Measurements from ENCODE around the gene FAM107B. TPM values are rescaled to one million over a fixed set of nuclear protein-coding genes. Genes with fewer than 3 reads are reported as not detected.

FAM107B gene
- total RNA-seq, 1 experiment from 2014 or later = 18.2 TPM

DNA sequence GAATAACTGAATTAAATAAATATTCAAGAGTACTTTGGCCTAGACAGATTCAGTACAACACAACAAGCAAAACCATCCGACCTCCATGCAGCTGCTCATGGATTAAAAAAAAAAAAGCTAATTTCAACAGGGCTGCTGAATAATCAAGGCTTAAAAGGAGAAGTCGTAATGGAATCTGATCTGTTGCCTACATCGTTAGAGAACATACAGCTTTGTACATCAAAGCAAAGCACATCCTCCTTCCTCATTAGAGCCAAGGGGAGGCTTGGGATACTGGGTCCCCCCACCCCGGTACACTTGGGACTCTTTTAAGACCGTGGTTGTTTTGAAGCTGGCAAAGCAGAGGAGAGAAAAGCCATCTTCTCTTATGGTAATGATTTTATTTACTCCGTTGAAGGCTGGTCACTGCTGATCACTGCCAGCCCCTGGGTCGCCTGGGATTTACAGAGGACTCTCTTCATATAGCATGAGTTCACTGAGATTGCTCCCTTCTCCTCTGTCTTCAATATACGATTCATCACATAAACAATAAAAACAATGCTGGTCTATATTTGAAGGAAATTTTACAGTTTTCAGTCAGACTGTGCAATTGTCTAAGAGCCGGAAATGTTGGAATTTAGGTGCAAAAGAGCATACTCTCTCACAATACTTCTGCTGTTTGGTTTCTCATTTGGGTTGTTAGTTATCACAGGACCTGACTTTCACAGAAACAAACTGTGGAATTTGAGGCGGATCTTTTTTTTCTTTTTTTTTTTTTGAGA lies 148.8 kb downstream of the FAM107B start:
- DNase-seq (ENCODE audit: low spot score) = no peak

DNA sequence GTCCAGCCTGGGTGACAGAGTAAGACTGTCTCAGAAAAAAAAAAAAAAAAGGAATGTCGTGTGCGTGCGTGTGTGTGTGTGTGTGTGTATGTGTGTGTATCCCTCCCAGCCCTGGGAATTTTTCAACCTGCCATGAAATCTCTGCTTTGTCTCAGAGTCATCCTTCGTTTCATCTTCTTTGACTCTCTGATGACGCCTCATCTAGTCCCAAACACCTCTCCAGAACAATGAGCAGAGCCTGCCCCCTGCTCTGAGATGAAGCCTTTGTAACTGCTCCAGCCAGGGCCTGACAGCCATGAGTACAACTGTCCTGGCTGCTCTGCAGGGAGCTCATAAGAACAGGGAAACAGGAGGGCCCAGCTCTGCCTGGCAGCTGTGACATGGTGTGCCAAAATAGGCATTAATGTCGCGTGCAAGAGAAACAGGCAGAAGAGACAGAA lies 149.5 kb downstream of the FAM107B start:
- DNase-seq (ENCODE audit: low spot score) = no peak

DNA sequence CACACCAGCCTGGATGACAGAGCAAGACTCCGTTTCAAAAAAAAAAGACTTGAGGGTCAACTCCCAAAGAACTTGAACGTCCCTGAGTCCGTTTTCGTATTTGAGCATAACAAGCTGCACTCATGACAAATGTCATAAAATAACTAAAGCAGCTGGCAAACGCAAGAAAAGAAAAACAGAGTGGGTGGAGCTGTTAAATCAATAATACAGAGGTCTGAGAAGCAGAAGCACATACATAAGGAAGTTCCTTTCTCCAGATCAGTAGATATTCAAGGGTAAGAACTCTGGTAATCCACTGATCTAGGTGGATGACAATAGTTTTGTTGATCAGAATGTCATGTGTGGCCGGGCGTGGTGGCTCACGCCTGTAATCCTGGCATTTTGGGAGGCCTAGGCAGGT lies 150.1 kb downstream of the FAM107B start:
- no peak for DNase-seq (ENCODE audit: low spot score)

DNA sequence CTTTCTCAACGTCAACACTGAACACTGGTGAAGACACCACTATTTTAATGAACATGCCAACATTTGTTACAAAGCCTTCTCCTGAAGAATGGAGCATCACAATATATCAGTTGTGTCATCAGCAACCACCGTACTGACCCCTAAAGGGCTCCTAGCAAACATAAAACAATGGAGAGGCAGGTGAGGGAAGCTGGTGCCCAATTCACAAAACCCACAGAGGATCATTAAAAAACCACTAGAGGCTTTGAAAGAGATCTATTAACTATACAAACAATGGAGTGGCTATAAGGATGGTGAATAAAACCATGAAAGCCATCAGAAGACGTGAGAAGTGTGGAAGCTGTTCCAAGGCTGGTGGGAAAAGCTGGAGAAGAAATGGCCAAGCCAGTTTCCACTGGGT lies 150.8 kb downstream of the FAM107B start:
- DNase-seq (ENCODE audit: low spot score) = no peak

DNA sequence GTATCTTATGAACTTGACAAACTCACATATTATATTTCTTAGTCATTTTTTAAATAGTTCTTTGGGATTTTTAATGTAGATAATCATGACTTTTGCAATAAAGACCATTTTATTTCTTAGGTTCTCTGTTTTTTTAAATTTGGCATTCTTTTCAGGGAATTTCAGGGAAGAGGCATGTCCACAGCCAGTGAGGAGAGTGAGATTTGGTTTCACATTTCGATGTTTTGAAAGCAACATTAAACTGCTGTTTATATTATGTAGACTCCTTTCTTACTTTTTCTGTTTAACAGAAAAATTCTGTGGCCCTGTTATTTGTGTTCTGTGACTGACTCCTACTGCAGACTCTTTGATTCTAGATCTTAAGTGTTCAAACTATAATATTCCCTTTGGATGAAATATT lies 153.7 kb downstream of the FAM107B start:
- no peak for DNase-seq (ENCODE audit: low spot score)

DNA sequence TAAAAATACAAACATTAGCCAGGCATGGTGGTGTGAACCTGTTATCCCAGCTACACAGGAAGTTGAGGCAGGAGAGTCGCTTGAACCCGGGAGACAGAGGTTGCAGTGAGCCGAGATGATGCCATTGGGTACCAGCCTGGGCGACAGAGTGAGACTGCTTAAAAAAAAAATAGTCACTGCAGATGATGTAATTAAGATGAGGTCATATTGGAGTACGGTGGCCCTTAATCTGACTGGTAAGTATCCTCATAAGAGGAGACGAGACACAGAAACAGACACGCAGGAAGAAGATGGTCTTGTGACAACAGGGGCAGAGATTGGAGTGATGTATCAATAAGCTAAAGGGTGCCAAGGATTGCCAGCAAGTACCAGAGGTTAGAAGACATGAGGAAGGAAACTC lies 156.0 kb downstream of the FAM107B start:
- no peak for DNase-seq (ENCODE audit: low spot score)

DNA sequence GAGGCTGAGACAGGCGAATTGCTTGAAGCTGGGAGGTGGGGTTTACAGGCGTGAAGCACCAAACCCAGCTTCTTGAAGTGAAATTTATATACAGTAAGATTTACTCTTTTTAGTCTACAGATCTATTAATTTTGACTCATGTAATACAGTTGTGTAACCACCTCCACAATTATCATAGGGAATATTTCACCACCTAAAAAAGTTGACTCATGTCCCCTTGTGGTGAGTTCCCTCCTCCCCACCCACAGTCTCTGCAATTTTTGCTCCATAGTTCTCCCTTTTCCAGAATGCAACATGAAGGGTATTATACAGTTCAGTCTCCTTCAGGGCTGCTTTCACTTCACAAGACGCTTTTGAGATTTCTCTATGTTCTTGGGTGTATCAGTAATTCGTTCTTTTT lies 156.8 kb downstream of the FAM107B start:
- DNase-seq (ENCODE audit: low spot score) = no peak

DNA sequence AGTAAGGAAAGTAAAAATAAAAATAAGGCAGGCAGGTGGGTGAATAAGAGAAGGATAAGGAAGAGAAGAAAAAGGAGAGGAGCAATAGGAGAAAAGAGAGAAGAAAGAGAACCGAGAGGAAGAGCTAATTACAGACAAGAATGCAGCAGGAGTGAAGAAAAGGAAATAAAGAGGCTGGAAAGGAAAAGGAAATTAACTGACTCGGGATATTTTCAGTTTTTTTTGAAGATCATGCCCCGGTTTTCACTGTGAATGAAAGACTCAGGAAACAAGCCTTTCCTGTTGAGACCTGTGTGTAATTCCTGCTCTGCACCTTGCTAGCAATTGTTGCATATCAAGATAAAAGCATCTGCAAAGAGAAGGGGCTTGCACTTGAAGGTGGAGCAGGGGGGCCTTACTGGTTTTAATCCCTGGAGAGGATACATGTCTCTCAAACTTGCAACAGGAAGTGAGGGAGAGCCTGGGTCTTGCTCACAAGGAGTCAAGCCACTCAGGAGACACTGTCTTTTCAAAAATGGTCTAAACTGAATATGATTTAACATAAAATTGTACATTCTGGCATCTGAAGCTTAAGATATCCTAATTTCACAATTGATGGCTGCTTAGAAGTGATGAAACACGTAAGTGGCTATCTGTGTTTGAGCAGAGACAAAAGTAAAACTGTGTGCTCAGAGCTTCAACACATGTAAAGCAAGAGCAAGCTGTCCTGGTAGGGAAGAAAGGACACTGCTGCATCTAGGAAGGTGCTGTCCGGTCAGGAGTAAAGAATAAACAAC lies 157.6 kb downstream of the FAM107B start:
- DNase-seq (ENCODE audit: low spot score) = no peak

DNA sequence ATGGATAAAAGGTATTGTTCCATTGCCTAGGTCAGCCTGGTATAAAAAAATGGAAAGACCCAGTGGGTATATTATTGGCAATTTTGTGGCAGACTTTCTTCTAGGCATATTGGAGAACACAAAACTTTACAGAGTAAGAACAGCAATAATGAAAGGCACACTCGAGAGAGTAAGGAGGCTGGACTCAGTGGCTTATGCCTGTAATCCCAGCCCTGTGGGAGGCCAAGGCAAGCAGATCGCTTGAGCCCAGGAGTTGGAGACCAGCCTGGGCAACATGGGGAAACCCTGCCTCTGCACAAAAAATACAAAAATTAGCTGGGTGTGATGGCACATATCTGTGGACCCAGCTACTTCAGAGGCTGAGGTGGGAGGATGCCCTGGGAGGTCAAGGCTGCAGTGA lies 158.2 kb downstream of the FAM107B start:
- DNase-seq (ENCODE audit: low spot score) = no peak

DNA sequence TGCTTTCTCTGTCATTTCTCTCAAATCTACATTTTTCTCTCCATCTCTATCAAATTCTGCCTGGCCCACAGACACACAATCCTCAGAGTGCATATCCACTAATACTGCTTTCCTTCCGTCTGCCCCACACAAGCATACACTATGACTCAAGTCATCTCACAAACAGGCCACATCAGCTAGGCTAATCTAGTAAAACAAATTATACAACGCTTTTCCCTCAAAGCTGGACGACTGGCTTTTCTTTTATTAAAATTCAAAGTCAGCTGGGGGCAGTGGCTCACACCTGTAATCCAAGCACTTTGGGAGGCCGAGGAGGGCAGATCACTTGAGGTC lies 161.1 kb downstream of the FAM107B start:
- DNase-seq (ENCODE audit: low spot score) = no peak

DNA sequence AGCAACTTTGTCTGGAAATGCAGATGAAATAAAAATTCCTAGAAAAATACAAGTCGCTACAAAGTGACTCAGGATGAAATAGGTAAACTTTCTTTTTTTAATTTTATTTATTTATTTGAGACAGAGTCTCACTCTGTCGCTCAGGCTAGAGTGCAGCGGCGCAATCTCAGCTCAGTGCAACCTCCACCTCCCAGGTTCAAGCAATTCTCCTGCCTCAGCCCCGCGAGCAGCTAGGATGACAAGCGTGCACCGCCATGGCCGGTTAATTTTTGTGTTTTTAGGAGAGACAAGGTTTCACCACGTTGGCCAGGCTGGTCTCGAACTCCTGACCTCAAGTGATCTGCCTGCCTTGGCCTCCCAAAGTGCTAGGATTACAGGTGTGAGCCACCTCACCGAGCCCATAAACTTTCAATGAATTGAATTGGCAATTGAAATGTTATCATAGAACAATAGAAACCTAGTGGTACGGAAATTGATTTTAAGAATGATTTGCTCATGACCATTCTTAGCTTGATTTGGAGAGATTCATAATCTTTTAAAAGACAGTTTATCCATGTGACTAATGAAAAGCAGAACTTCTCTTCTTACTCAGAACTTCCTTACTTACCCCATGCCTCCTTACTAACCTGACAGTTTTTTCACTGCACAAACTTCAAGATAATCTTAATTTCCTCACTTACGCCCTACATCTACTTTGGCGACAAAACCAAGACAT lies 161.7 kb downstream of the FAM107B start:
- no peak for DNase-seq (ENCODE audit: low spot score)

DNA sequence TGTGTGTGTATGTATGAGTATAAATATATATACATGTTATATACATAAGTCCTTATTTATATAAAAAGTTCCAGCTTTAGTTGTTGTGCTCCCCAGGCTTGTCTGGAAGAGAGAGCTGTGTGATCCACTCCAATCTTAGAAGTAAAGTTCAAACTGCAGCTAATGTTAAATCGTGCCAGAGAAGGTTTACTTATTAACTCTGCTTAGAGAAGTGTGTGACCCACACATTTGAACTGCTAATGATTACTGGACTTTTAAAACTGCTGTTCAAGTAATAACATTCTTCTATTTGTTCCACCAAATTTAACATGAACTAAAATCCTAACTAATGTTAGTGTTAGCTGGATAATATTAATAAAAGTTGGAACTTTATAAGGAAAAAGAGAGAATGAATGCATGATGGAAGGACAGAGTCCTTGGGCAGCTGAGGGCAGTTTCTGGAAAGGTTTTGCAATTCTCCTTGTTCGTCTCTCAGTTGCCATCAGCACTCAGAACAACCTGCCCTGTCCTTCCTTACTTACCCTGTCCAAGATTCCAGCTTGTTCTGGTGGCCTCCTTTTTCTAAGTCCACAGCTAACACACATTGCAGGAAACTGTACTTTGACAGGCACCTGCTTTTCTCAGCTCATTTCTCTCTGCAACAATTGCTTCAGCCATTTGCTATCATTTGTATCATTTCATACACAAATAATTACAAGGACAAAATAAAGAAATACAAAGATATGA lies 162.6 kb downstream of the FAM107B start:
- no peak for DNase-seq (ENCODE audit: low spot score)

DNA sequence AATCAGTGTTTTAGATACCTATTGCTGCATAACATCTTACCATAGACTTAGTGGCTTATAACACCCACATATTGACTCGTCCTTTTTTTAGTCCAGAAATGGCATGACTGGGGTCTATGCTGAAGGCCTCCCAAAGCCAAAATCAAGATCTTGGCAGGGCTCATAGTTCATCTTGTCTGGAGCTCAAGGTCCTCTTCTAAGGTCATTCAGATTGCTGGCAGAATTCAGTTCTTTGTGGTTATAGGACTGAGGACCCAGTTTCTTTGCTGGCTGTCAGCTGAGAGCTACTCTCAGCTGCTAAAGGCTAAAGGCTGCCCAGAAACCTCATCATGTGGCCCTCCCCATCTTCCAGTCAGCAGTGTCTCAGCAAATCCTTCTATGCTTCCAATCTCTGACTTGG lies 165.5 kb downstream of the FAM107B start:
- no peak for DNase-seq (ENCODE audit: low spot score)

DNA sequence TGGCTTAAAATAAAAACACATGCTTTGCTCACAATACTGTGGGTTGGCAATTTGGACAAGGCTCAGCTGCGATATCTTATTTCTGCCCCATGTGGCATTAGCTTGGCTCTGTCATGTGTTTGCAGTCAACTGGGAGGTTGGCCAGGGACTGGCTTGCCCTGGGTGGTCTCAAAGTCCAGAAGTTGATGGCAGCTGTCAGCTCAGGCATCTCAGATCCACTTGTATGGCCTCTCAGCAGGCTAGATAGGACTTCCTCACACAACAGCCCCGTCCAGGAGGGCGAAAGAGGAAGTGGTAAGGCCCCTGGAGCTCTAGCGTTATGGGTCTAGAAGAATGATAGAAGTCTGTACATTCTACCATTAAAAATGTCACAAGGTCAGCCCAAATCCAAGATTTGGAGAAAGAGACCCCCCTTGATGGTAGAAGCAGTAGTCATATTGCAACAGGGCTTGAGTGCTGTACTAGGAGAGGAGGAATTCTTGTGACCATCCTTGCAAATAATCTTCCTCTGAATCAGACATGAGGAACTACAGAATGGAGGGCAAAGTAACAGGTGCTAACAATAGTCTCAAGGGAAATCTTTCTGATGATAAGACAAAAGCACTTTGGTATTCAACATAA lies 166.2 kb downstream of the FAM107B start:
- no peak for DNase-seq (ENCODE audit: low spot score)

DNA sequence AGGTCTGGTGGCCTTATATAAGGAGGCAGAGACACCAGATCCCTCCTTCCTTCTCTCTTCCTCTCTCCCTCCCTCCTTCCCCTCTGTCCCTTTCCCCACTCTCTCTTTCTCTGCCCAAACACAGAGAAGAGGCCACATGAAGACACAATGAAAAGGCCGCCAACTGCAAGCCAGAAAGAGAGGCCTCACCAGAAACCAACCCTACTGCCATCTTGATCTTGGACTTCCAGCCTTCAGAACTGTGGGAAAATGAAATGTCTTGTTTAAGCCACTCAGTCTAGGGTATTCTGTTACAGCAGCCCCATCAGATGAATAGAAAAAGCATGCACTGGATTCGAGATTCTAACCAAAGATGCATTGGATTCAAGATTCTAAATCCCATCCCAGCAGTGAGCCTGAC lies 168.1 kb downstream of the FAM107B start:
- no peak for DNase-seq (ENCODE audit: low spot score)

DNA sequence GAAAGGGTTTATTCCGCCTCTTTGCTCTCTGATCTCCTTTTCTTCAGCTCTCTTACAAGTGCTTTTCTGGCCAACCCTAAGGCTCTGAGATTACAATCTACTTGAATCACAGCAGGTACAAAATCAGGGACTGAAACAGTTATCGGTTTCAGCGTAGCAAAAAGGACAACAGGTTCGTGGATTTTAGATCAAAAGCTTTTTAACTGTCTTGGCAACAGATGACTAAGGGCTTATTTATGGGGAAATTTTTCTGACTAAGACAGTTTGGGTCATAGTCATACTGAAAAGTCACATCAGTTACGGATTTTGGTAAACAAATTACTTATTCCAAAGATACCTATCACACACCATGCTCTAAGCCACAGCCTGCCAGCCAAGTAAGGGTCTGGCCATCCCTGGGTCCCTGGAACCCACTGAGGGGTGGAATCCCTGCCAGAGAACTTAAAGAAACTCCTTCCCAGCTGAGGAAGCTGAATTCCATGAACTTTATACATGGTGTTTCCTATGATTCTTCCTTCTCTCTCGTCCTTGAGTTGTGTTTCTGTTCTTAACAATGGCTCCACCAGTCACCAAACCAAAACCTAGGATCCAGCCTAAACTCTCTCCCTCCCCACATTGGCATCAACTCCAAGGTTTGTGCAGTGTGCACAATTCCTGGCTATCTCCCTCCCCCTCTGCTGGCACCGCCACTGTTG lies 169.3 kb downstream of the FAM107B start:
- peak; percentile 59 for DNase-seq (ENCODE audit: low spot score)

DNA sequence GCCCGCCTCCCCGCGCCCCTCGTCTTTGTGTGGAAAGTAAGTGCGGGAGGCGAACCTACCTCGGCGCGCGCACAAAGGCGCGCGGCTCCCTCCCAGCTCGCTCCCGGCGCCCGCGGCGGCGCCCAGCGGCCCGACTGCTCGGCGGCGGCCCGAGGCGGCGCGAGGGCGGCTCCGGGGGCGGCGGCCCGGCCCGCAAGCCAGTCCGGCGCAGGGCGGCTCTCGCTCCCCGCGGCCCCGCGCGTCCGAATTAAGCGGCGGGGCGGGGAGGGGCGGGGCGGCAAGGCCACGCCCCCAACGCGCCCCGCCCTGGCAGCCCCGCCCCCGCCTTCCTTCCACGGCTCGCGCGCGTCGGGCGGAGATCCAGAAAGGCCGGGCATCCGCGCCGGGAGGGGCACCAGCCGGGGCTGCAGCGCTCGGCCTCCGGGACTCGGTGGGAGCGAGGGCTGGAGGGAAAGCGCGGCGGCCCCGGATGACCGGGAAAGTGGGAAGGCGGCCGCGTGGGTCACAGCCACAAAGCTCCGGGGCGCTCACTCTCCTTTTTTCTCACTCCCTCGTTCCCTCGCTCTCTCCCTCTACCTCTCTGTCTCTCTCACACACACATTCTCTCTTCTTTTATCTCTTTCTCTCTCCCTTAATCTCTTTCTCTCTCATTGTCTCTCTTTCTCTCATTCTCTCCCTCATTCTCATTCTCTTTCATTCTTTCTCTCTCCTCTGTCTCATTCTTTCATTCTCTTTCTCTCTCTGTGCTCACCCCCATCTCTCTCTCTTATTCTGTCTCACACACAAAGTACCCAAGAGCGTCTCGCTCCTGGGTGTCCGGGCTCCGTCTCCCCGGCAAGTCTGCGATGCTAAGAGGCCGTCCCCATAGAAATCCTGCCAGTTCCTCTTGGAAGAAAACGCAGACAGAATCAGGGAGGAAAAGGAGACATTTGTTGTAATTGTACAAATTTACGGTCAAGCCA lies 170.2 kb downstream of the FAM107B start:
- peak; percentile 34 for DNase-seq (ENCODE audit: low spot score)

DNA sequence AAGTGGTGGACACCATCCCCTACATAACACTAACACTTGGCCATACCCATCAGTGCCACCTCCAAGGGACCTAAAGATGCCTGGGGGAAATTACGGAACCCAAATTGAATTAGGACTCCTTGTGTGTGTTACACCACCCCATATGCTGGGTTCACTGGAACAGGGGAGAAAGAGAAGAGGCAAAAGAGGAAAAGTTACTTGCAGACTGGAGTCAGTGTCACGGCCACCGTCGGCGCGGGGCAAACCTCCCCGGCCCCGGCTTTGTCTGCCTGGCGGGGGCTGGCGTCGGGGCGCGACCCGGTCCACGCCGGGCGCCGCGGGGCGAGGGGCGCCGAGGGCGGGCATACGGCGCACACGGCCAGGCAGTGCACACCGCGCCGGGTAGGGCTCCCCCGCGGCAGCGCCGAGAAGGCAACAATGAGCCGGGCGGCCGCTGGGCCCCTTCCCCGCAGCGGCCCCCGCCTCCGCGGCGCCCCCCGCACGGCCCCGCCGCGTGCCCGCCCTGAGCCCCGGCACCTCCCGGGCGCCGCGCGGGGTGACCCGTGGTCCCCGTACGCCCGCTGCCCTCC lies 171.1 kb downstream of the FAM107B start:
- no peak for DNase-seq (ENCODE audit: low spot score)

DNA sequence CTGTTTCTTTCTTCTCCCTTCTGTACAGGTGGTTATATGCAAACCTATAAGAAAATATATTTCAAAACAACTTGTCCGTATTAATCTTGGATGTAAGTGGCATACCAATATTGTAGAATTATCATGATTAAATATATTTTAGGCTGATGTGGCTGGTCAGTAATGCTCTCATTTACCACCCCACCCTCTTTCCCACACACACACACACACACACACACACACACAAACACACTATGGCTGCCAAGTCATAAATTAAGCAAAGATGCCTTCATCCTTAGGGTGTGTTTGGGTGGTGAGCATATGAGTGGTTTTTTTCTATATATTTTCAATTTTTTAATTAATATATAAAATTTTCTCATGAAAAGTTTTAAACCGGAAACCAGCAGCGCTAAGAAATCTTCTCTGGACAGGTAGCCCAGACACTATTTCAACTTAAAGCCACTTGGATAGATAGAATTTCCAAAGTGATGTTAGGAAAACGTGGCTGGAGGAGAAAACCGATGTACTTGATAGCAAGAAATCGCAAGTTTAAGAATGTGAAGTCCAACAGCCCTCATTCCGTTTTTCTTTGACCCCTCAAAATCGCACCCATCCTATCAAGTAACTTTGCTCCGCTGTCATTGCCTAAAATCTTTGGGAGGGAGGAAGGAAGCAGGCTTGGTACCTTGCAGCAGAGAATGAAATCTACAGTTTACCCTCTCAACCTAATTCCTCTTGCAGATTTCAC lies 171.7 kb downstream of the FAM107B start:
- no peak for DNase-seq (ENCODE audit: low spot score)

Measured in A172 (cell line).